Ovary (tissue), 9 donors: ENCODE results near the gene CGA. TPM values are rescaled to one million over a fixed set of nuclear protein-coding genes. Genes with fewer than 3 reads are reported as not detected.

Source experiments
- DNase-seq, 5 donors: peaks; one replicate each; pipeline ENCODE4 v3.0.0-alpha.2; 2019 to 2020
- H3K27ac ChIP-seq, 2 donors: fragments of 200-600 bp; one replicate each; pipeline versions ENCODE4 v1.5.1 to v1.8.0; 2019 to 2022
- H3K27me3 ChIP-seq: fragments of 200-600 bp; one replicate; pipeline ENCODE4 v1.8.0; 2022
- H3K36me3 ChIP-seq: fragments of 200-600 bp; sonication (generic); one replicate; pipeline ENCODE4 v1.5.1; 2019
- H3K4me1 ChIP-seq: one replicate; pipeline ENCODE4 v1.8.1; 2013; ENCODE audit warnings: mild to moderate bottlenecking, moderate library complexity; ENCODE audit not compliant: insufficient read depth
- H3K4me3 ChIP-seq: fragments of 200-600 bp; sonication (generic); one replicate; pipeline ENCODE4 v1.5.1; 2017
- H3K9me3 ChIP-seq, 2 donors: fragments of 200-600 bp in 1 of 2; sonication (generic) in 1 of 2; one replicate each; pipeline versions ENCODE4 v1.5.1 to v1.8.1; 2013 to 2019; ENCODE audit warnings: mild to moderate bottlenecking in 1 of 2, moderate library complexity in 1 of 2
- EP300 ChIP-seq: sonication (generic); formaldehyde crosslinking; IDR thresholded peaks from one replicate; pipeline ENCODE4 v1.6.1; 2017; ENCODE audit warnings: antibody characterized with exemption
- POLR2A ChIP-seq: fragments of 450-650 bp; IDR thresholded peaks from one replicate; pipeline ENCODE4 v1.6.1; 2017; ENCODE audit warnings: antibody characterized with exemption, mild to moderate bottlenecking, moderate library complexity
- WGBS, 3 donors: extraction: QIAGEN DNeasy Blood & Tissue Kit in 1 of 3; methylation state at CpG; one replicate each; pipeline versions ENCODE4 v1.1.5 to v1.1.7; 2013 to 2017; 5-methylcytosine and 5-hydroxymethylcytosine counted together
- intact Hi-C, 4 donors: fragments of 100-400 bp; cut with DNase I; formaldehyde crosslinking; loops; one replicate each; pipeline versions ENCODE4 v1.11.0 to v1.15.1; 2022 to 2023
- polyA plus RNA-seq, 2 donors: library from polyadenylated mRNA; stranded (reverse); fragments of 200-250 nt in 1 of 2; fragments of 350-450 nt in 1 of 2; fragmentation: Illumina TruSeq in 1 of 2; extraction: RNeasy Lipid Tissue Mini Kit (QIAGEN cat#74804) in 1 of 2; gene quantifications; one replicate each; pipeline ENCODE4 v1.2.3, GENCODE V29; 2013 to 2014
- total RNA-seq, 7 donors: library from RNA; depleted of rRNA in 2 of 7; stranded (reverse); fragments of >200 nt in 2 of 7; fragmentation: NEBNext Ultra II Directional in 3 of 7; extraction: Animal tissue kit (Norgen Biotek cat#: 25700) in 3 of 7; gene quantifications; one replicate each; pipeline versions ENCODE4 v1.1.0 to v1.2.4, GENCODE V29; 2016 to 2023
- TF ChIP-seq, protein P1 (sequence below), 3 donors: fragments of 450-650 bp in 2 of 3; fragments of 200-600 bp in 1 of 3; IDR thresholded peaks; one replicate each; pipeline versions ENCODE4 v1.5.1 to v1.8.0; 2016 to 2022; ENCODE audit warnings: antibody characterized with exemption in 3 of 3, mild to moderate bottlenecking in 1 of 3
- donor health status: DM: no; HTN: no; CAD: no; lungs with moderate emphysema.
- donor health status: DM: no; HTN: no; CAD: no.
- donor health status: Bipolar disorder and iron deficiency.
- donor health status: DM: yes; HTN: yes; CAD: no.
- donor health status: DM: no; HTN: no; CAD: no.
- donor health status: DM: yes; HTN: yes; CAD: no.

Gene CGA
- total and polyA plus RNA-seq, 9 donors: not detected

DNA sequence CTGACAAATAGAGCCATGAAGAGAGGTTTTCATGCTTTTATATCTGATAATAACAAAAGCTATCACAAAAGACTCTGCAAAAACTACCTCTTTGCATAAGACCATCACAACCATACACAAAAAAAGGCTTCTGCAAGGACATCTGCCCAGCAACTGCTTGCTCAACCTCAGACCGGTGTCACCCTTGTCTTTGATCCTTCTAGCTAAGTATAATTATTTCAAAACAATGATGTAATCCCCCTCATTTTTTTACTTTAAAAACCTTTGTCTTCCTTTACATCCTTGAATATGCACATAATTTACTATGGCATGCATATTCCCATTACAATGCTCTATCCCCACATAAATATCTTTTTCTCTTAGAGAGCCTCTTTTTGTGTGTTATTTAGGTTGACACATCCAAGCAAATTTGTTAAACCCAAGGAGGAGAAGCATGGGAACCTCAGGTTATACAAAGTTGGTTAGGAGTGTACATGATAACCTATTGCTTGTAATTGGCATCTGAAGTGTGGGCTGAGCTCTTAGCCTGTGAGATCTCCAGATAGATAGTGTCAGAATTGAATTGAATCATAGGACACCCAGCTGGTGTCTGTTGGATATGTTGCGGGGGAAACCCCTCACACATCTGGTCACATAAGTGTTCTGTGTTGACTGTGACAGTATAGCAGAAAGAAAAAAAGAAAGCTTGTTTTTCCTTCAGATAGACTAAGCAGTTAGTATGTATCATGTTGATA is 20.7 kb upstream of the CGA start:
- H3K27me3 ChIP-seq: no peaks in the 10 kb centered on the region
- no peaks in the 10 kb centered on the region for H3K36me3 ChIP-seq
- WGBS, 3 donors: 51 to 59% (median 53%) methylated on average over 2 of the region's 2 CpGs
- intact Hi-C loops: loop anchor here in 1 of 4 donors (5.0 kb wide), 1 partner anchor 1083 kb away; no protein-coding TSS in a partner anchor
- H3K4me1 ChIP-seq: no peaks in the 10 kb centered on the region
- H3K9me3 ChIP-seq: no peaks in the 10 kb centered on the region
- no peak overlapping the region for H3K4me3 ChIP-seq
- H3K27ac ChIP-seq: no peak overlapping the region
- no peak for TF ChIP-seq EP300
- TF ChIP-seq POLR2A: no peak
- TF ChIP-seq, protein P1, sequence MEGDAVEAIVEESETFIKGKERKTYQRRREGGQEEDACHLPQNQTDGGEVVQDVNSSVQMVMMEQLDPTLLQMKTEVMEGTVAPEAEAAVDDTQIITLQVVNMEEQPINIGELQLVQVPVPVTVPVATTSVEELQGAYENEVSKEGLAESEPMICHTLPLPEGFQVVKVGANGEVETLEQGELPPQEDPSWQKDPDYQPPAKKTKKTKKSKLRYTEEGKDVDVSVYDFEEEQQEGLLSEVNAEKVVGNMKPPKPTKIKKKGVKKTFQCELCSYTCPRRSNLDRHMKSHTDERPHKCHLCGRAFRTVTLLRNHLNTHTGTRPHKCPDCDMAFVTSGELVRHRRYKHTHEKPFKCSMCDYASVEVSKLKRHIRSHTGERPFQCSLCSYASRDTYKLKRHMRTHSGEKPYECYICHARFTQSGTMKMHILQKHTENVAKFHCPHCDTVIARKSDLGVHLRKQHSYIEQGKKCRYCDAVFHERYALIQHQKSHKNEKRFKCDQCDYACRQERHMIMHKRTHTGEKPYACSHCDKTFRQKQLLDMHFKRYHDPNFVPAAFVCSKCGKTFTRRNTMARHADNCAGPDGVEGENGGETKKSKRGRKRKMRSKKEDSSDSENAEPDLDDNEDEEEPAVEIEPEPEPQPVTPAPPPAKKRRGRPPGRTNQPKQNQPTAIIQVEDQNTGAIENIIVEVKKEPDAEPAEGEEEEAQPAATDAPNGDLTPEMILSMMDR (IDR thresholded peaks at IDR 0.05): no peak
- no peak for DNase-seq

DNA sequence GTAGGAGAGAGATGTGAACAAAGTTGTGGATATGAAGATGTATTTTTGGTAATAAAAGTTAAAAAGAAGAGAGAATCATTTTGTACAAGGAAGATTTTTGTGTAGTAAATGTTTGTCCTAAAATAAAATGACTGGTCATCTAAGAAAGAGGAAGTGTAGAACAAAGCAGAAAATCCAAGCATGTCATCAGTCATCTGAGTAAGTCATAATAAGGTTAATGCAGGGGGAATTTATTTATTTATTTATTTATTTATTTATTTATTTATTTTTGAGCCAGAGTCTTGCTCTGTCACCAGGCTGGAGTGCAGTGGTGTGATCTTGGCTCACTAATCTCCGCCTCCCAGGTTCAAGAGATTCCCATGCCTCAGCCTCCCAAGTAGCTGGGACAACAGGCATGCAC is 15.7 kb upstream of the CGA start:
- 95 to 98% (median 97%) methylated on average over 1 of the region's 1 CpG for WGBS, 3 donors

DNA sequence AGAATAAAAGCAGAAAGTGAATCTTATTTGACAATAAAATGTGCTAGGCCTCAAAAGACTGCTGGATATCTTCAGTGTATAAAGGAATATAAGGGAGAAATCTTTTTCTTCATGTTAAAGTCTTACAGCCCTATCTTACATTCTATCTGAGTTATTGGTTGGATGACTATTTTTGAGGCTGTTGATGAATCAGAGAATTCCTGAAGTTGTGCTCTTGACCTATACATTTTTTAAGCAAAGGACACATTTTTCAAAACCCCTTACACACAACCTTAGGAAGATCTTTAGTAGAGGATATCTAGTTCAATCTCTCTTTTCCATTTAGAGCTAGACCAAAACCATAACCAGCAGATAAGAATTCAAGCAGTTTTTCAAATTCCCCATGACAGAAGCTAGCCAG is 10.9 kb upstream of the CGA start:
- H3K27ac ChIP-seq: no peak overlapping the region
- intact Hi-C loops: no loop called here
- H3K9me3 ChIP-seq: no peaks in the 10 kb centered on the region
- H3K36me3 ChIP-seq: no peaks in the 10 kb centered on the region
- H3K27me3 ChIP-seq: no peaks in the 10 kb centered on the region
- TF ChIP-seq, protein P1 (IDR thresholded peaks at IDR 0.05): no peak
- H3K4me3 ChIP-seq: no peak overlapping the region
- DNase-seq: no peak
- no peaks in the 10 kb centered on the region for H3K4me1 ChIP-seq

More for the DNA sequence above, 15.7 kb upstream of the CGA start:
- no peak overlapping the region for H3K4me3 ChIP-seq
- H3K36me3 ChIP-seq: no peaks in the 10 kb centered on the region
- intact Hi-C loops: no loop called here
- no peak for TF ChIP-seq POLR2A
- H3K9me3 ChIP-seq: no peaks in the 10 kb centered on the region
- H3K27me3 ChIP-seq: no peaks in the 10 kb centered on the region
- H3K27ac ChIP-seq: no peak overlapping the region
- DNase-seq: no peak
- H3K4me1 ChIP-seq: no peaks in the 10 kb centered on the region

DNA sequence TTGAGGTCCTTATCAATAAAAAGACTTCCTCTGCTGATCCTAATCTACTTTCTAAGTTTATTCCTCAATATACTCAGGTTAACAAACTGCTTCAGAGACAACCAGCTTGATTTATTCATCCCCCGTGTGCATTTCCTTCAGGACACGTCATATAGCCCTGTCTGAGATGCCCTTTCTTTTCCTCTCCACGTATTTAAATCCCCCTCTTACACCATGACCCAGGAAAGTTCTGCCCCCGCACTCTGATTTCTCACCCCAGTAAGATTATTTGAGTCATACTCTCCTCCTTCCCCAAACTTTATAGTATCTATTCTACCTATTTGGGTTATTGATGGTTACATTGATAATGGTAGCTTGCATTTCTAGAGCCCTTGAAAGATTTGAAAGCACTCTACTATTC is 9.8 kb upstream of the CGA start:
- Histone ChIP-seq H3K4me1 (no peaks in the 10 kb centered on the region), H3K27ac (no peak overlapping the region), H3K9me3 (no peaks in the 10 kb centered on the region), H3K4me3 (no peak overlapping the region), H3K36me3 (no peaks in the 10 kb centered on the region), H3K27me3 (no peaks in the 10 kb centered on the region)
- no peak for DNase-seq
- intact Hi-C loops: no loop called here
- 71 to 79% (median 74%) methylated on average over 4 of the region's 4 CpGs for WGBS, 3 donors
- TF ChIP-seq EP300 (no peak), POLR2A (no peak)
- TF ChIP-seq, protein P1 (IDR thresholded peaks at IDR 0.05): no peak

DNA sequence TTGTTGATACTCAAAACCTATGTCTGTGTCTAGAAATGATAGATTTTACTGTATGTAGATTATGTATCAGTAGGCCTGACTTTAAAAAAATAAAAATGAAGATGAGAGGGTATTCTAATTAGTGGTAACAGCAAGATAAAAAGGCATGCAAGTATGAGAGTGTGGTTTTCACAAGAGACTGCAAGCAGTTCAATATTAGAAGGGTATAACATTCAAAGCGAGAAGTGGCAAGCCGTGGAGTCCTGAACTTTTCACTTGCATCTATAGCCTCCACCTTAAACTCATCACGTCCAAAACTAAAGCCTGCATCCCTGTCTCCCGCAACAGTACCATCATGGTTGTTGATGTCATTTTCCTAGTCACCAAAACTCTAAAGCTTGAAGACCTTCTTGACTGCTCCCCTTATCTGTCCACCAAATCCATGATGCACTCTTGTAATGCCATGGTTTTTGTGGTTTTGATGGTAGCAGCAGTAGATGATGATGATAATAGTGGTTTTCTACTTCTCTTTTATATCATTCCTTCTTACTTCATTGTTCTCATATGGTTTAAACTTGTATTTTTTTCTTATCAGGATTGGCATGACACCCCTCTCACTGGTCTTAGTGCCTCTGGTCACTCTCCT is 9.2 kb upstream of the CGA start:
- TF ChIP-seq, protein P1 (IDR thresholded peaks at IDR 0.05): no peak
- TF ChIP-seq EP300: no peak
- TF ChIP-seq POLR2A: no peak
- no peak for DNase-seq
- 91 to 94% (median 93%) methylated on average over 4 of the region's 4 CpGs for WGBS, 3 donors

More for the DNA sequence above, 9.2 kb upstream of the CGA start:
- intact Hi-C loops: no loop called here
- no peaks in the 10 kb centered on the region for H3K36me3 ChIP-seq
- no peaks in the 10 kb centered on the region for H3K4me1 ChIP-seq
- H3K4me3 ChIP-seq: no peak overlapping the region
- no peaks in the 10 kb centered on the region for H3K9me3 ChIP-seq
- H3K27me3 ChIP-seq: no peaks in the 10 kb centered on the region
- no peak overlapping the region for H3K27ac ChIP-seq
